Activated naive CD8-positive, alpha-beta T cell treated with anti-CD3 and anti-CD28 coated beads for 36 hours (primary cell): ENCODE measurements around the gene ZNF621. TPM values are rescaled to one million over a fixed set of nuclear protein-coding genes. Genes with fewer than 3 reads are reported as not detected.

Experiments
- DNase-seq: peaks from one replicate; pipeline ENCODE4 v3.0.0; 2021
- H3K27ac Mint-ChIP-seq: one replicate; pipeline ENCODE4 v1.8.0; 2022; ENCODE audit warnings: mild to moderate bottlenecking, moderate library complexity, mixed read lengths
- H3K27me3 Mint-ChIP-seq: one replicate; pipeline ENCODE4 v1.8.0; 2022; ENCODE audit warnings: mild to moderate bottlenecking, mixed read lengths
- H3K36me3 Mint-ChIP-seq: one replicate; pipeline ENCODE4 v1.8.0; 2021; ENCODE audit warnings: mild to moderate bottlenecking, mixed read lengths
- H3K4me1 Mint-ChIP-seq: one replicate; pipeline ENCODE4 v1.8.0; 2021; ENCODE audit warnings: mixed read lengths
- H3K4me3 Mint-ChIP-seq: one replicate; pipeline ENCODE4 v1.8.0; 2022; ENCODE audit warnings: mild to moderate bottlenecking, moderate library complexity, mixed read lengths
- H3K9me3 Mint-ChIP-seq: one replicate; pipeline ENCODE4 v1.8.0; 2022; ENCODE audit warnings: mixed read lengths
- total RNA-seq, 2 experiments: library from RNA; stranded (reverse); gene quantifications; one replicate each; pipeline ENCODE4 v1.2.3, GENCODE V29; 2021

The ZNF621 gene
- total RNA-seq, 2 experiments from 2014 or later = 18.3 to 19.6 TPM

- H3K4me3 Mint-ChIP-seq = no peak overlapping the region
- no peak for DNase-seq
- H3K36me3 Mint-ChIP-seq = no peaks in the 10 kb centered on the region
- no peak overlapping the region for H3K27ac Mint-ChIP-seq
- H3K4me1 Mint-ChIP-seq = peaks cover 2% of the 10 kb centered on the region
- H3K9me3 Mint-ChIP-seq = no peaks in the 10 kb centered on the region
- H3K27me3 Mint-ChIP-seq = peaks cover 11% of the 10 kb centered on the region
These were observed 51.6 kb downstream of the ZNF621 start for GRCh38 chr3:40576396-40576795.

GRCh38 chr3:40580494-40581091, 55.8 kb downstream of the ZNF621 start:
- Mint-ChIP-seq H3K27me3 (peaks cover 11% of the 10 kb centered on the region), H3K4me3 (no peak overlapping the region), H3K27ac (no peak overlapping the region), H3K4me1 (peaks cover 2% of the 10 kb centered on the region), H3K9me3 (no peaks in the 10 kb centered on the region), H3K36me3 (no peaks in the 10 kb centered on the region)
- peak; percentile 56 for DNase-seq

DNA sequence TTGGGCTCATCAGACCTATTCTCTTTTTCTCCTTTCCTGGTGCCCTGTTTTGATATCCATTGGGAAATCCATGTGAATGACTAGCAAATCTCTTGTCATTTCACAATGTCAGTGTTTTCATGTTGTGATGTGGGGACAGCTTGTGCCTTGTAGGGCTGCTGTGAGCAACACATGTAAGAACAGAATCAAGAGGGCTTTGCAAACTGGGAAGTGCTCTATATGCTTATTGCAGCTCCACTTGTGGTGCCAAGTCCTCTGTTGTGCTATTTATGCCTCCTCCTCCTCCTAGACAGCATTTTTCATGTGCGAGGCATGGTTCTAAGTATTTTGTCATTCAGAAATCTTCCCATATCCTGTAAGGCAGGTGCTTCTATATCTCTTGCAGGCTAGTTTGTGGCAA, 56.4 kb downstream of the ZNF621 start:
- H3K27me3 Mint-ChIP-seq = peaks cover 11% of the 10 kb centered on the region
- H3K4me1 Mint-ChIP-seq = peaks cover 2% of the 10 kb centered on the region
- no peak overlapping the region for H3K27ac Mint-ChIP-seq
- H3K9me3 Mint-ChIP-seq = no peaks in the 10 kb centered on the region
- H3K4me3 Mint-ChIP-seq = no peak overlapping the region
- no peak for DNase-seq
- H3K36me3 Mint-ChIP-seq = no peaks in the 10 kb centered on the region

GRCh38 chr3:40582401-40583027, 57.8 kb downstream of the ZNF621 start:
- Mint-ChIP-seq H3K27ac (no peak overlapping the region), H3K27me3 (peaks cover 11% of the 10 kb centered on the region), H3K36me3 (no peaks in the 10 kb centered on the region), H3K4me3 (no peak overlapping the region), H3K4me1 (peaks cover 2% of the 10 kb centered on the region), H3K9me3 (no peaks in the 10 kb centered on the region)
- no peak for DNase-seq

DNA sequence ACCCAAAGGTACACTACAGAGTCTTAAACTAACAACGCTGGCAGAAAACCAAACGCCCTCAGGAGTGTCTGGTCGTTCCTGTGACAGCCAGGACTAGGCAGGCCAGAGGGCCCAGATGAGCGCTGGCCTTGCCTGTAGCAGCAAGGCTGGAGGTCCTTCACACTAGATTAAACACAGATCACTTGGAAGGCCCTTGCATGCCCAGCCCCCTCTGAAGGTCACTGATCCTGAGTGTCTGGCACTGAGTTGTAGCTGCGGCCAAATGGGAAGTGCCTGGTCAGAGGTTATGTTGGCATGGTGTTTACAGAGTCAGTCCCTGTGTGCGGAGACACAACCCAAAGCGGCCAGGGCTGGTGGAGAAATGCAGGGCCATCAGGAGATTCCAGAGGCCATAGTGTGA, 58.9 kb downstream of the ZNF621 start:
- Mint-ChIP-seq H3K9me3 (no peaks in the 10 kb centered on the region), H3K27ac (no peak overlapping the region), H3K4me3 (no peak overlapping the region), H3K4me1 (peaks cover 2% of the 10 kb centered on the region), H3K36me3 (no peaks in the 10 kb centered on the region), H3K27me3 (peaks cover 11% of the 10 kb centered on the region)
- DNase-seq = no peak

- Mint-ChIP-seq H3K36me3 (no peaks in the 10 kb centered on the region), H3K4me1 (peaks cover 2% of the 10 kb centered on the region), H3K27ac (no peak overlapping the region), H3K4me3 (no peak overlapping the region), H3K27me3 (peaks cover 12% of the 10 kb centered on the region), H3K9me3 (no peaks in the 10 kb centered on the region)
- peak; percentile 71 for DNase-seq
These were observed 59.9 kb downstream of the ZNF621 start for GRCh38 chr3:40584625-40585189.

DNA sequence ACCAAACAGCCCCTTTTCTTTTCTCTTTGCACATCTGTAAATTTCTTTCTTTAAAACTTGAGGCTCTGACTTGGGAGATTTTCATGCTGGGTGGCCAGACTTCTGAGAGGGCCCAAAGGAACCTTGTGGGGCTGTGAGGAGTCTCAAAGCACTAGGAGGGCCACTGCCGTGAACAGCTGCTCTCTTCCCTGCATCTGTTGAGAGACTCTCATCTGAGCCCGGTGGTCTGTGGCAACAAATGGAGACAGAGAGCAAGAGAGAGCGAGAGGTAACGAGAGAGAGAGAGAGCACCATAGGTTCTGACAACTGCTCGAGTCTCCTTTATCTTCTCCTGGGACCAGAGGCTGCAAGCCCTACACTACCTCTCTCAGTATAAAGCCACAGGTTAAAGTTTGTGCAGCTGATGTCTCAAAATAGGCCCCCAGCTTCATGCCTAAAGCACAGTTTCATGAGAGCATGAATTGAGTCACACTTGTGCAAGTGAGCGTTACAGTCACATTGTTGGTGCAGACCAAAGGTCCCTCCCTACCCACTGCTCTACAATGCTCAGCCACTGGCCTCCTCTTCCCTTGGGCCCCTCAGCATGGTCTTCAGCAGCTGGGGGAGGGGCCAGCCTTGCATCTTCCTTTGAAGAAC, 60.7 kb downstream of the ZNF621 start:
- Mint-ChIP-seq H3K27ac (no peak overlapping the region), H3K4me1 (peaks cover 2% of the 10 kb centered on the region), H3K36me3 (no peaks in the 10 kb centered on the region), H3K27me3 (peaks cover 7% of the 10 kb centered on the region), H3K4me3 (no peak overlapping the region), H3K9me3 (no peaks in the 10 kb centered on the region)
- no peak for DNase-seq

- peaks cover 13% of the 10 kb centered on the region for H3K27me3 Mint-ChIP-seq
- no peak overlapping the region for H3K4me3 Mint-ChIP-seq
- no peak for DNase-seq
- no peaks in the 10 kb centered on the region for H3K36me3 Mint-ChIP-seq
- no peaks in the 10 kb centered on the region for H3K9me3 Mint-ChIP-seq
- H3K4me1 Mint-ChIP-seq = peaks cover 2% of the 10 kb centered on the region
- H3K27ac Mint-ChIP-seq = no peak overlapping the region
These were observed 62.1 kb downstream of the ZNF621 start for GRCh38 chr3:40586901-40587300.

DNA sequence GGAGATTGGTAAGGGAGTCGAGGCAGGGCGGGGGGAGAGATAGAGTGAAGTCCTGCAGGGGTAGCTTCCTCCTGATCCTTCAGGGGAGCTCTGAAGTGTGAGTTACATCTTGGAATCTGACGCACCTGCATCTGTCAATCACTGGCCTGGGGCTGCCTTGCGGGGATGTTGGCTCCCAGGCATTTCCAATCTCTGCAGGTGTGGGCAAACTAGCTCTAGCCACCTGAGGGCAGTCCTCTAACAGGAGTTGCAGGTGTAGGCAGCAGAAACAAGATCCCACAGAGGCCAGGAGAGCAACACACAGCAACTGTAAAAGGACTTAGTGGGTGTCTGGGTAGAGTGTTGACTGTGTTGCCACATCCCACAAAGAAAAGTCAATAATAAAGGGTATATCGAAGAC, 63.6 kb downstream of the ZNF621 start:
- Mint-ChIP-seq H3K27me3 (peaks cover 15% of the 10 kb centered on the region), H3K4me3 (no peak overlapping the region), H3K27ac (no peak overlapping the region), H3K36me3 (no peaks in the 10 kb centered on the region), H3K9me3 (no peaks in the 10 kb centered on the region), H3K4me1 (peaks cover 2% of the 10 kb centered on the region)
- no peak for DNase-seq

Other genes with a start within 250 kb of the ZNF621 start
- gene EIF1B, start 215.3 kb upstream of the ZNF621 start, total RNA-seq = 10 to 100 TPM; 54.2 to 56.5 TPM
- not detected for gene ENTPD3, start 137.8 kb upstream of the ZNF621 start, total RNA-seq
- 1,000 to 10,000 TPM; 3,153 to 3,196 TPM for gene RPL14, start 67.6 kb upstream of the ZNF621 start, total RNA-seq
- 1 to 10 TPM; 6.4 to 7.4 TPM for gene ZNF619, start 47.8 kb upstream of the ZNF621 start, total RNA-seq
- 10 to 100 TPM in 1 of 2 experiments, 1 to 10 TPM in 1; 8.5 to 10.1 TPM for gene ZNF620, start 18.9 kb upstream of the ZNF621 start, total RNA-seq